ENCODE results near the gene UGT1A10.
A peak's percentile ranks its signal among the peaks of the same experiment; 100 is the strongest.

Gene UGT1A10

GRCh38 chr2:233811732-233812131 lies 175.5 kb downstream of the UGT1A10 start:
- no CpG with 5 or more reads among the region's 8 CpGs for WGBS (ENCODE audit: extremely low coverage, insufficient coverage, low lambda C conversion rate)
- Histone ChIP-seq H3K36me3 (ENCODE audit: control insufficient read depth, insufficient read depth, low read length) (no peaks in the 10 kb centered on the region), H2BK5ac (ENCODE audit: low read length) (no peak overlapping the region), H3K9ac (ENCODE audit: low read length) (no peak overlapping the region), H3K4ac (ENCODE audit: low read depth, low read length) (no peak overlapping the region), H3K27me3 (ENCODE audit: insufficient read depth, low read length, poor library complexity) (no peaks in the 10 kb centered on the region), H4K5ac (ENCODE audit: low read length) (no peak overlapping the region), H3K56ac (ENCODE audit: low read length) (no peak overlapping the region), H3K4me2 (ENCODE audit: low read length) (no peak overlapping the region), H4K8ac (ENCODE audit: low read depth, low read length) (no peak overlapping the region), H3K27ac (ENCODE audit: low read depth, low read length) (no peak overlapping the region), H3K18ac (ENCODE audit: low read length) (no peak overlapping the region), H2BK15ac (replicated peaks; ENCODE audit: low read depth) (no peak overlapping the region), H2AK5ac (ENCODE audit: low read length) (no peak overlapping the region), H2BK120ac (ENCODE audit: low read depth, low read length) (no peak overlapping the region), H3K79me1 (ENCODE audit: low read length) (no peaks in the 10 kb centered on the region), H3K79me2 (ENCODE audit: control insufficient read depth, insufficient read depth, low read length) (no peaks in the 10 kb centered on the region), H3K23ac (ENCODE audit: low read length) (no peak overlapping the region), H3K4me1 (ENCODE audit: control insufficient read depth, low read depth, low read length) (no peaks in the 10 kb centered on the region), H3K4me3 (ENCODE audit: low read length) (no peak overlapping the region)
- DNase-seq: no peak

GRCh38 chr2:233813236-233814055 lies 177.2 kb downstream of the UGT1A10 start:
- H3K56ac ChIP-seq (ENCODE audit: low read length): no peak overlapping the region
- no peak overlapping the region for H3K4me3 ChIP-seq (ENCODE audit: low read length)
- no CpG with 5 or more reads among the region's 3 CpGs for WGBS (ENCODE audit: extremely low coverage, insufficient coverage, low lambda C conversion rate)

GRCh38 chr2:233814056-233814835 lies 178.0 kb downstream of the UGT1A10 start:
- Histone ChIP-seq H2BK15ac (replicated peaks; ENCODE audit: low read depth) (no peak overlapping the region), H3K79me2 (ENCODE audit: control insufficient read depth, insufficient read depth, low read length) (no peaks in the 10 kb centered on the region), H4K5ac (ENCODE audit: low read length) (no peak overlapping the region), H3K56ac (ENCODE audit: low read length) (no peak overlapping the region), H3K4me3 (ENCODE audit: low read length) (no peak overlapping the region), H3K79me1 (ENCODE audit: low read length) (no peaks in the 10 kb centered on the region), H3K9ac (ENCODE audit: low read length) (no peak overlapping the region), H2AK5ac (ENCODE audit: low read length) (no peak overlapping the region), H3K27me3 (ENCODE audit: insufficient read depth, low read length, poor library complexity) (no peaks in the 10 kb centered on the region), H3K36me3 (ENCODE audit: control insufficient read depth, insufficient read depth, low read length) (no peaks in the 10 kb centered on the region), H3K23ac (ENCODE audit: low read length) (no peak overlapping the region), H3K27ac (ENCODE audit: low read depth, low read length) (no peak overlapping the region), H3K4me1 (ENCODE audit: control insufficient read depth, low read depth, low read length) (no peaks in the 10 kb centered on the region), H3K4me2 (ENCODE audit: low read length) (no peak overlapping the region), H3K18ac (ENCODE audit: low read length) (no peak overlapping the region), H2BK5ac (ENCODE audit: low read length) (no peak overlapping the region), H4K8ac (ENCODE audit: low read depth, low read length) (no peak overlapping the region), H3K4ac (ENCODE audit: low read depth, low read length) (no peak overlapping the region), H2BK120ac (ENCODE audit: low read depth, low read length) (no peak overlapping the region)
- WGBS (ENCODE audit: extremely low coverage, insufficient coverage, low lambda C conversion rate): no CpG with 5 or more reads among the region's 2 CpGs
- DNase-seq: peak; percentile 33

More at GRCh38 chr2:233813236-233814055, 177.2 kb downstream of the UGT1A10 start:
- H3K4me2 ChIP-seq (ENCODE audit: low read length): no peak overlapping the region
- H2AK5ac ChIP-seq (ENCODE audit: low read length): no peak overlapping the region
- H3K9ac ChIP-seq (ENCODE audit: low read length): no peak overlapping the region
- H3K36me3 ChIP-seq (ENCODE audit: control insufficient read depth, insufficient read depth, low read length): no peaks in the 10 kb centered on the region
- H2BK5ac ChIP-seq (ENCODE audit: low read length): no peak overlapping the region
- H3K79me2 ChIP-seq (ENCODE audit: control insufficient read depth, insufficient read depth, low read length): no peaks in the 10 kb centered on the region
- H2BK120ac ChIP-seq (ENCODE audit: low read depth, low read length): no peak overlapping the region
- no peaks in the 10 kb centered on the region for H3K4me1 ChIP-seq (ENCODE audit: control insufficient read depth, low read depth, low read length)
- H3K23ac ChIP-seq (ENCODE audit: low read length): no peak overlapping the region
- no peaks in the 10 kb centered on the region for H3K79me1 ChIP-seq (ENCODE audit: low read length)
- H3K27me3 ChIP-seq (ENCODE audit: insufficient read depth, low read length, poor library complexity): no peaks in the 10 kb centered on the region
- H3K18ac ChIP-seq (ENCODE audit: low read length): no peak overlapping the region
- no peak overlapping the region for H4K5ac ChIP-seq (ENCODE audit: low read length)
- H4K8ac ChIP-seq (ENCODE audit: low read depth, low read length): no peak overlapping the region
- no peak overlapping the region for H2BK15ac ChIP-seq (replicated peaks; ENCODE audit: low read depth)
- no peak for DNase-seq
- no peak overlapping the region for H3K27ac ChIP-seq (ENCODE audit: low read depth, low read length)
- H3K4ac ChIP-seq (ENCODE audit: low read depth, low read length): no peak overlapping the region

- no peak overlapping the region for H2AK5ac ChIP-seq (ENCODE audit: low read length)
- no peak overlapping the region for H3K56ac ChIP-seq (ENCODE audit: low read length)
- no peak overlapping the region for H3K4me3 ChIP-seq (ENCODE audit: low read length)
- WGBS (ENCODE audit: extremely low coverage, insufficient coverage, low lambda C conversion rate): no CpG with 5 or more reads among the region's 6 CpGs
- H3K23ac ChIP-seq (ENCODE audit: low read length): no peak overlapping the region
- DNase-seq: no peak
- no peak overlapping the region for H2BK120ac ChIP-seq (ENCODE audit: low read depth, low read length)
- H3K4me2 ChIP-seq (ENCODE audit: low read length): no peak overlapping the region
- no peak overlapping the region for H4K5ac ChIP-seq (ENCODE audit: low read length)
- no peak overlapping the region for H3K18ac ChIP-seq (ENCODE audit: low read length)
- no peak overlapping the region for H3K27ac ChIP-seq (ENCODE audit: low read depth, low read length)
- H3K79me1 ChIP-seq (ENCODE audit: low read length): no peaks in the 10 kb centered on the region
- no peak overlapping the region for H2BK15ac ChIP-seq (replicated peaks; ENCODE audit: low read depth)
- no peaks in the 10 kb centered on the region for H3K79me2 ChIP-seq (ENCODE audit: control insufficient read depth, insufficient read depth, low read length)
- H3K27me3 ChIP-seq (ENCODE audit: insufficient read depth, low read length, poor library complexity): no peaks in the 10 kb centered on the region
- no peak overlapping the region for H2BK5ac ChIP-seq (ENCODE audit: low read length)
- no peaks in the 10 kb centered on the region for H3K4me1 ChIP-seq (ENCODE audit: control insufficient read depth, low read depth, low read length)
- H4K8ac ChIP-seq (ENCODE audit: low read depth, low read length): no peak overlapping the region
- no peak overlapping the region for H3K9ac ChIP-seq (ENCODE audit: low read length)
- no peaks in the 10 kb centered on the region for H3K36me3 ChIP-seq (ENCODE audit: control insufficient read depth, insufficient read depth, low read length)
- H3K4ac ChIP-seq (ENCODE audit: low read depth, low read length): no peak overlapping the region
Measured at GRCh38 chr2:233815861-233816260, 179.6 kb downstream of the UGT1A10 start.

- no peak overlapping the region for H2BK15ac ChIP-seq (replicated peaks; ENCODE audit: low read depth)
- H3K9ac ChIP-seq (ENCODE audit: low read length): no peak overlapping the region
- no peak overlapping the region for H2AK5ac ChIP-seq (ENCODE audit: low read length)
- DNase-seq: no peak
- no peaks in the 10 kb centered on the region for H3K4me1 ChIP-seq (ENCODE audit: control insufficient read depth, low read depth, low read length)
- H3K27ac ChIP-seq (ENCODE audit: low read depth, low read length): no peak overlapping the region
- H3K23ac ChIP-seq (ENCODE audit: low read length): no peak overlapping the region
- no peak overlapping the region for H3K4me3 ChIP-seq (ENCODE audit: low read length)
- H3K27me3 ChIP-seq (ENCODE audit: insufficient read depth, low read length, poor library complexity): no peaks in the 10 kb centered on the region
- H2BK120ac ChIP-seq (ENCODE audit: low read depth, low read length): no peak overlapping the region
- no peak overlapping the region for H3K18ac ChIP-seq (ENCODE audit: low read length)
- WGBS (ENCODE audit: extremely low coverage, insufficient coverage, low lambda C conversion rate): no CpG with 5 or more reads among the region's 2 CpGs
- no peaks in the 10 kb centered on the region for H3K36me3 ChIP-seq (ENCODE audit: control insufficient read depth, insufficient read depth, low read length)
- H3K4me2 ChIP-seq (ENCODE audit: low read length): no peak overlapping the region
- H4K5ac ChIP-seq (ENCODE audit: low read length): no peak overlapping the region
- no peaks in the 10 kb centered on the region for H3K79me1 ChIP-seq (ENCODE audit: low read length)
- H2BK5ac ChIP-seq (ENCODE audit: low read length): no peak overlapping the region
- no peaks in the 10 kb centered on the region for H3K79me2 ChIP-seq (ENCODE audit: control insufficient read depth, insufficient read depth, low read length)
- H3K4ac ChIP-seq (ENCODE audit: low read depth, low read length): no peak overlapping the region
- no peak overlapping the region for H4K8ac ChIP-seq (ENCODE audit: low read depth, low read length)
- H3K56ac ChIP-seq (ENCODE audit: low read length): no peak overlapping the region
Measured at GRCh38 chr2:233816334-233816733, 180.1 kb downstream of the UGT1A10 start.
